ENCODE results near the gene AMH. TPM values are rescaled to one million over a fixed set of nuclear protein-coding genes. Genes with fewer than 3 reads are reported as not detected.
A peak's percentile ranks its signal among the peaks of the same experiment; 100 is the strongest.

Gene AMH
- total RNA-seq, 1 experiment from 2014 or later: 11.2 TPM

- H3K4me3 Mint-ChIP-seq: no peak overlapping the region
- no peak for TF ChIP-seq ZNF317 (CRISPR knock-in tag; IDR thresholded peaks at IDR 0.05; ENCODE audit: borderline replicate concordance, low read depth)
- no peaks in the 10 kb centered on the region for H3K9me3 Mint-ChIP-seq
- peaks cover 13% of the 10 kb centered on the region for H3K36me3 Mint-ChIP-seq
- H3K27me3 Mint-ChIP-seq (ENCODE audit: low read depth): peaks cover 27% of the 10 kb centered on the region
- H3K27ac Mint-ChIP-seq: no peak overlapping the region
- no peaks in the 10 kb centered on the region for H3K4me1 Mint-ChIP-seq
- DNase-seq (ENCODE audit: low spot score) (no peak), ATAC-seq (no peak)
- POLR2A ChIA-PET: no interaction called here
- CTCF ChIA-PET: interaction anchor here (0.6 to 6.2 kb wide), 3 partner anchors 9 to 303 kb away, joined by 3 to 65 read pairs (median 9); no protein-coding TSS in a partner anchor
Observed at GRCh38 chr19:2248136-2249009, 750 bp upstream of the AMH start.

- DNase-seq (ENCODE audit: low spot score): no peak
- H3K4me3 Mint-ChIP-seq: no peak overlapping the region
- 0 out of 2 replicates have a peak, but pooled peaks have one; percentile 9 for TF ChIP-seq IRF1 (CRISPR knock-in tag; IDR thresholded peaks at IDR 0.05)
- 0 out of 2 replicates have a peak, but pooled peaks have one; percentile 25 for TF ChIP-seq MYBL2 (CRISPR knock-in tag; IDR thresholded peaks at IDR 0.05)
- TF ChIP-seq FOXP1 (CRISPR knock-in tag; IDR thresholded peaks at IDR 0.05; ENCODE audit: borderline replicate concordance): 0 out of 2 replicates have a peak, but pooled peaks have one; percentile 15
- TF ChIP-seq SP1 (CRISPR knock-in tag; conservative IDR thresholded peaks at IDR 0.05): 0 out of 2 replicates have a peak, but pooled peaks have one; percentile 4
- TF ChIP-seq RELA (CRISPR knock-in tag; IDR thresholded peaks at IDR 0.05; ENCODE audit: borderline replicate concordance): no peak
- 0 out of 2 replicates have a peak, but pooled peaks have one; percentile 51 for TF ChIP-seq JAZF1 (CRISPR knock-in tag; IDR thresholded peaks at IDR 0.05)
- TF ChIP-seq, protein P1, sequence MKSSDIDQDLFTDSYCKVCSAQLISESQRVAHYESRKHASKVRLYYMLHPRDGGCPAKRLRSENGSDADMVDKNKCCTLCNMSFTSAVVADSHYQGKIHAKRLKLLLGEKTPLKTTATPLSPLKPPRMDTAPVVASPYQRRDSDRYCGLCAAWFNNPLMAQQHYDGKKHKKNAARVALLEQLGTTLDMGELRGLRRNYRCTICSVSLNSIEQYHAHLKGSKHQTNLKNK (CRISPR knock-in tag; IDR thresholded peaks at IDR 0.05): no peak
- TF ChIP-seq JUN (CRISPR knock-in tag; IDR thresholded peaks at IDR 0.05): 0 out of 2 replicates have a peak, but pooled peaks have one; percentile 37
- H3K27me3 Mint-ChIP-seq (ENCODE audit: low read depth): peaks cover 35% of the 10 kb centered on the region
- peaks cover 6% of the 10 kb centered on the region for H3K36me3 Mint-ChIP-seq
- H3K9me3 Mint-ChIP-seq: no peaks in the 10 kb centered on the region
- no peak overlapping the region for H3K27ac Mint-ChIP-seq
- ChIA-PET CTCF (interaction anchor here (0.5 to 6.2 kb wide), 8 partner anchors 11 to 153 kb away, joined by 3 to 65 read pairs (median 4); partner anchors contain the start of gene PLEKHJ1), POLR2A (no interaction called here)
- peaks cover 3% of the 10 kb centered on the region; the same call in 1 of the 2 replicates for H3K4me1 Mint-ChIP-seq
- ATAC-seq: peak; percentile 3; the same call in 1 of the 2 replicates
Observed at GRCh38 chr19:2249880-2250765, 1.0 kb downstream of the AMH start.

GRCh38 chr19:2250766-2251105, 1.6 kb downstream of the AMH start:
- no peak overlapping the region for H3K27ac Mint-ChIP-seq
- no peaks in the 10 kb centered on the region for H3K9me3 Mint-ChIP-seq
- ChIA-PET CTCF (interaction anchor here (0.8 to 6.2 kb wide), 5 partner anchors 12 to 153 kb away, joined by 4 to 65 read pairs (median 5); partner anchors contain the start of gene PLEKHJ1), POLR2A (no interaction called here)
- H3K36me3 Mint-ChIP-seq: peaks cover 3% of the 10 kb centered on the region
- peaks cover 35% of the 10 kb centered on the region for H3K27me3 Mint-ChIP-seq (ENCODE audit: low read depth)
- 0 out of 2 replicates have a peak, but pooled peaks have one; percentile 38 for TF ChIP-seq CREM (CRISPR knock-in tag; IDR thresholded peaks at IDR 0.05)
- no peak for TF ChIP-seq TEAD1 (CRISPR knock-in tag; IDR thresholded peaks at IDR 0.05)
- H3K4me1 Mint-ChIP-seq: peaks cover 3% of the 10 kb centered on the region; the same call in 1 of the 2 replicates
- ATAC-seq: no peak
- H3K4me3 Mint-ChIP-seq: no peak overlapping the region
- no peak for DNase-seq (ENCODE audit: low spot score)

- H3K9me3 Mint-ChIP-seq: no peaks in the 10 kb centered on the region
- H3K27me3 Mint-ChIP-seq (ENCODE audit: low read depth): peaks cover 35% of the 10 kb centered on the region
- CTCF ChIA-PET: interaction anchor here (0.6 to 6.2 kb wide), 9 partner anchors 10 to 100 kb away, joined by 3 to 65 read pairs (median 12); partner anchors contain the start of genes AP3D1 and PLEKHJ1
- DNase-seq (ENCODE audit: low spot score) (no peak), ATAC-seq (no peak)
- H3K4me3 Mint-ChIP-seq: no peak overlapping the region
- no peak overlapping the region for H3K27ac Mint-ChIP-seq
- POLR2A ChIA-PET: interaction anchor here (0.8 kb wide), 1 partner anchor 10 kb away, joined by 3 read pairs; no protein-coding TSS in a partner anchor
- H3K36me3 Mint-ChIP-seq: no peaks in the 10 kb centered on the region
- peaks cover 3% of the 10 kb centered on the region; the same call in 1 of the 2 replicates for H3K4me1 Mint-ChIP-seq
- TF ChIP-seq, protein P2, sequence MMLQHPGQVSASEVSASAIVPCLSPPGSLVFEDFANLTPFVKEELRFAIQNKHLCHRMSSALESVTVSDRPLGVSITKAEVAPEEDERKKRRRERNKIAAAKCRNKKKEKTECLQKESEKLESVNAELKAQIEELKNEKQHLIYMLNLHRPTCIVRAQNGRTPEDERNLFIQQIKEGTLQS (CRISPR knock-in tag; conservative IDR thresholded peaks at IDR 0.05): no peak
- TF ChIP-seq FOXP4 (CRISPR knock-in tag; IDR thresholded peaks at IDR 0.05): no peak
- no peak for TF ChIP-seq HMGA2 (CRISPR knock-in tag; IDR thresholded peaks at IDR 0.05)
- TF ChIP-seq CREB1 (CRISPR knock-in tag; IDR thresholded peaks at IDR 0.05): no peak
- no peak for TF ChIP-seq SMAD3 (CRISPR knock-in tag; IDR thresholded peaks at IDR 0.05; ENCODE audit: borderline replicate concordance)
Observed at GRCh38 chr19:2251106-2252054, 2.3 kb downstream of the AMH start.

Data from WTC11 (cell line).